Aorta (tissue), 5 donors: ENCODE measurements around the gene METTL13. TPM values are rescaled to one million over a fixed set of nuclear protein-coding genes. Genes with fewer than 3 reads are reported as not detected.

Source experiments
- ATAC-seq: fragments of 200-7000 bp; cut with Tn5 transposase; one replicate; pipeline ENCODE4 v1.9.1; 2022; ENCODE audit warnings: moderate library complexity; ENCODE audit not compliant: low FRiP score
- DNase-seq, 2 donors: peaks; one replicate each; pipeline ENCODE4 v3.0.0-alpha.2; 2020
- H3K27ac ChIP-seq, 2 donors: one replicate each; pipeline ENCODE4 v1.5.1; 2013; ENCODE audit warnings: low read length in 2 of 2, mild to moderate bottlenecking in 2 of 2, moderate library complexity in 2 of 2, control low read depth in 1 of 2, inconsistent platforms in 1 of 2, low read depth in 1 of 2
- H3K27me3 ChIP-seq, 2 donors: one replicate each; pipeline ENCODE4 v1.6.1; 2013; ENCODE audit warnings: control low read depth in 1 of 2, low read length in 1 of 2, mild to moderate bottlenecking in 1 of 2, moderate library complexity in 1 of 2; ENCODE audit not compliant: insufficient read depth in 2 of 2, control insufficient read depth in 1 of 2
- H3K36me3 ChIP-seq, 2 donors: one replicate each; pipeline ENCODE4 v1.6.1; 2013; ENCODE audit warnings: control low read depth in 1 of 2, low read length in 1 of 2, mild to moderate bottlenecking in 1 of 2; ENCODE audit not compliant: insufficient read depth in 2 of 2, control insufficient read depth in 1 of 2
- H3K4me1 ChIP-seq, 2 donors: one replicate each; pipeline ENCODE4 v1.6.1; 2013; ENCODE audit warnings: low read length in 2 of 2, control low read depth in 1 of 2, mild to moderate bottlenecking in 1 of 2, moderate library complexity in 1 of 2; ENCODE audit not compliant: insufficient read depth in 2 of 2, control insufficient read depth in 1 of 2
- H3K4me3 ChIP-seq, 2 donors: one replicate each; pipeline ENCODE4 v1.5.1; 2013; ENCODE audit warnings: low read length in 2 of 2, control low read depth in 1 of 2, mild to moderate bottlenecking in 1 of 2
- H3K9me3 ChIP-seq: one replicate; pipeline ENCODE4 v1.6.1; 2013; ENCODE audit warnings: mild to moderate bottlenecking, low read length; ENCODE audit not compliant: control insufficient read depth
- WGBS, 2 donors: extraction: QIAGEN DNeasy Blood & Tissue Kit; methylation state at CpG; one replicate each; pipeline ENCODE4 v1.1.7; 2013; 5-methylcytosine and 5-hydroxymethylcytosine counted together
- intact Hi-C, 2 donors: fragments of 100-400 bp; cut with DNase I; formaldehyde crosslinking; loops; one replicate each; pipeline versions ENCODE4 v1.14.2 to v1.15.0; 2022
- polyA plus RNA-seq, 2 donors: library from polyadenylated mRNA; stranded (reverse); fragments of 200-250 nt; gene quantifications; one replicate each; pipeline ENCODE4 v1.2.3, GENCODE V29; 2013
- total RNA-seq, 2 donors: library from RNA; stranded (reverse); fragmentation: NEBNext Ultra II Directional; extraction: Animal tissue kit (Norgen Biotek cat#: 25700); gene quantifications; one replicate each; pipeline ENCODE4 v1.2.1, GENCODE V29; 2021
- donor health status: healthy with polysubstance abuse.
- donor health status: Bipolar disorder and iron deficiency.
- donor health status: DM: no; HTN: no; CAD: no.
- donor health status: DM: no; HTN: no; CAD: no.
- donor health status: DM: yes; HTN: yes; CAD: no.

Gene METTL13
- total and polyA plus RNA-seq, 4 donors: 7.8 to 17.9 (median 13.0) TPM

GRCh38 chr1:171756856-171757255 lies 24.6 kb upstream of the METTL13 start:
- H3K36me3 ChIP-seq: no peaks in the 10 kb centered on the region
- H3K4me3 ChIP-seq: no peak overlapping the region
- no peak overlapping the region for H3K27ac ChIP-seq
- 89 to 93% methylated on average over 4 of the region's 4 CpGs for WGBS, 2 donors
- intact Hi-C loops: no loop called here
- no peaks in the 10 kb centered on the region for H3K27me3 ChIP-seq
- DNase-seq (no peak), ATAC-seq (no peak)
- H3K4me1 ChIP-seq: no peaks in the 10 kb centered on the region
- H3K9me3 ChIP-seq: no peaks in the 10 kb centered on the region

GRCh38 chr1:171758011-171758410 lies 23.4 kb upstream of the METTL13 start:
- no peak for DNase-seq
- ATAC-seq: no peak
- Histone ChIP-seq H3K27me3 (no peaks in the 10 kb centered on the region), H3K27ac (no peak overlapping the region), H3K4me3 (no peak overlapping the region), H3K4me1 (no peaks in the 10 kb centered on the region), H3K36me3 (no peaks in the 10 kb centered on the region), H3K9me3 (no peaks in the 10 kb centered on the region)
- intact Hi-C loops: no loop called here

- H3K4me1 ChIP-seq: no peaks in the 10 kb centered on the region
- H3K27ac ChIP-seq: no peak overlapping the region
- H3K36me3 ChIP-seq: no peaks in the 10 kb centered on the region
- H3K27me3 ChIP-seq: no peaks in the 10 kb centered on the region
- intact Hi-C loops: no loop called here
- DNase-seq (no peak), ATAC-seq (no peak)
- H3K4me3 ChIP-seq: no peak overlapping the region
- 88 to 89% methylated on average over 6 of the region's 6 CpGs for WGBS, 2 donors
- H3K9me3 ChIP-seq: no peaks in the 10 kb centered on the region
Observed at GRCh38 chr1:171762143-171762563, 19.3 kb upstream of the METTL13 start.

GRCh38 chr1:171763764-171764163 lies 17.7 kb upstream of the METTL13 start:
- ATAC-seq: no peak
- no peak for DNase-seq
- intact Hi-C loops: no loop called here
- Histone ChIP-seq H3K27ac (no peak overlapping the region), H3K36me3 (no peaks in the 10 kb centered on the region), H3K4me1 (no peaks in the 10 kb centered on the region), H3K9me3 (no peaks in the 10 kb centered on the region), H3K4me3 (no peak overlapping the region), H3K27me3 (no peaks in the 10 kb centered on the region)
- WGBS, 2 donors: 82 to 91% methylated on average over 6 of the region's 6 CpGs

GRCh38 chr1:171769171-171769570 lies 12.3 kb upstream of the METTL13 start:
- Histone ChIP-seq H3K4me3 (no peak overlapping the region), H3K36me3 (no peaks in the 10 kb centered on the region), H3K4me1 (no peaks in the 10 kb centered on the region), H3K27me3 (no peaks in the 10 kb centered on the region), H3K9me3 (no peaks in the 10 kb centered on the region), H3K27ac (no peak overlapping the region)
- 66 to 73% methylated on average over 3 of the region's 3 CpGs for WGBS, 2 donors
- DNase-seq: no peak
- ATAC-seq: no peak
- intact Hi-C loops: no loop called here

- 59 to 63% methylated on average over 1 of the region's 1 CpG for WGBS, 2 donors
- DNase-seq: no peak
- Histone ChIP-seq H3K27ac (no peak overlapping the region), H3K27me3 (no peaks in the 10 kb centered on the region), H3K36me3 (no peaks in the 10 kb centered on the region), H3K9me3 (no peaks in the 10 kb centered on the region), H3K4me1 (no peaks in the 10 kb centered on the region), H3K4me3 (no peak overlapping the region)
- no peak for ATAC-seq
- intact Hi-C loops: no loop called here
Observed at GRCh38 chr1:171769754-171770153, 11.7 kb upstream of the METTL13 start.

- Histone ChIP-seq H3K36me3 (no peaks in the 10 kb centered on the region), H3K27me3 (no peaks in the 10 kb centered on the region), H3K9me3 (no peaks in the 10 kb centered on the region), H3K4me1 (no peaks in the 10 kb centered on the region), H3K4me3 (no peak overlapping the region), H3K27ac (no peak overlapping the region)
- WGBS, 2 donors: 92 to 94% methylated on average over 2 of the region's 2 CpGs
- DNase-seq (no peak), ATAC-seq (no peak)
- intact Hi-C loops: no loop called here
Observed at GRCh38 chr1:171772312-171772711, 9.1 kb upstream of the METTL13 start.

- WGBS, 2 donors: 41 to 43% methylated on average over 11 of the region's 11 CpGs
- Histone ChIP-seq H3K4me1 (peaks cover 0 to 4% of the 10 kb centered on the region in 2 donors), H3K36me3 (peaks cover 0 to 2% of the 10 kb centered on the region in 2 donors), H3K27ac (peak overlapping the region; percentile 51 to 71), H3K4me3 (peak overlapping the region; percentile 36 to 40), H3K27me3 (no peaks in the 10 kb centered on the region), H3K9me3 (no peaks in the 10 kb centered on the region)
- ATAC-seq (peak; percentile 27), DNase-seq (no peak)
- intact Hi-C loops: loop anchor here (1.0 to 10.0 kb wide), 4 partner anchors 38 to 136 kb away; partner anchors contain the start of gene VAMP4 (in 1 of the 2)
Observed at GRCh38 chr1:171780583-171781175, 781 bp upstream of the METTL13 start.

- Histone ChIP-seq H3K27me3 (no peaks in the 10 kb centered on the region), H3K36me3 (peaks cover 5 to 11% of the 10 kb centered on the region in 2 donors), H3K4me3 (no peak overlapping the region), H3K4me1 (peaks cover 0 to 4% of the 10 kb centered on the region in 2 donors), H3K9me3 (no peaks in the 10 kb centered on the region), H3K27ac (no peak overlapping the region)
- 94% methylated on average over 25 of the region's 25 CpGs for WGBS, 2 donors
- intact Hi-C loops: loop anchor here in 1 of 2 donors (10.0 kb wide), 1 partner anchor 139 kb away; no protein-coding TSS in a partner anchor
- DNase-seq (no peak), ATAC-seq (no peak)
Observed at GRCh38 chr1:171783816-171784530, 2.5 kb downstream of the METTL13 start.
